Lung (tissue), 16 donors: ENCODE results near the gene MNS1. TPM values are rescaled to one million over a fixed set of nuclear protein-coding genes. Genes with fewer than 3 reads are reported as not detected.

ENCODE experiments used
- ATAC-seq: fragments of 200-7000 bp; cut with Tn5 transposase; one replicate; pipeline ENCODE4 v1.9.1; 2020; ENCODE audit warnings: moderate number of reproducible peaks; ENCODE audit not compliant: insufficient read depth, low FRiP score
- DNase-seq, 3 donors: peaks; one replicate each; pipeline ENCODE4 v3.0.0-alpha.2; 2013 to 2017
- H3K27ac ChIP-seq, 2 donors: one replicate each; pipeline ENCODE4 v1.5.1; 2013; ENCODE audit warnings: mild to moderate bottlenecking in 2 of 2, moderate library complexity in 2 of 2, control low read depth in 1 of 2, inconsistent platforms in 1 of 2, low read depth in 1 of 2, low read length in 1 of 2
- H3K27me3 ChIP-seq, 3 donors: one replicate each; pipeline ENCODE4 v1.5.1; 2013; ENCODE audit warnings: low read length in 2 of 3; ENCODE audit not compliant: control insufficient read depth in 3 of 3, insufficient read depth in 3 of 3
- H3K36me3 ChIP-seq, 4 donors: one replicate each; pipeline ENCODE4 v1.5.1; 2013; ENCODE audit warnings: low read length in 4 of 4, mild to moderate bottlenecking in 1 of 4, moderate library complexity in 1 of 4; ENCODE audit not compliant: control insufficient read depth in 4 of 4, insufficient read depth in 4 of 4
- H3K4me1 ChIP-seq, 5 donors: one replicate each; pipeline ENCODE4 v1.5.1; 2013; ENCODE audit warnings: low read length in 5 of 5, mild to moderate bottlenecking in 2 of 5, moderate library complexity in 1 of 5; ENCODE audit not compliant: control insufficient read depth in 5 of 5, insufficient read depth in 5 of 5
- H3K4me3 ChIP-seq: one replicate; pipeline ENCODE4 v1.5.1; 2013; ENCODE audit warnings: mild to moderate bottlenecking, control low read depth, moderate library complexity
- H3K9ac ChIP-seq, 2 donors: one replicate each; pipeline ENCODE4 v1.5.1; 2013; ENCODE audit warnings: low read length in 2 of 2, control low read depth in 1 of 2; ENCODE audit not compliant: insufficient read depth in 1 of 2
- H3K9me3 ChIP-seq, 4 donors: one replicate each; pipeline ENCODE4 v1.5.1; 2013; ENCODE audit warnings: low read length in 3 of 4, mild to moderate bottlenecking in 1 of 4, moderate library complexity in 1 of 4; ENCODE audit not compliant: control insufficient read depth in 4 of 4, insufficient read depth in 3 of 4
- WGBS, 2 donors: extraction: QIAGEN DNeasy Blood & Tissue Kit; methylation state at CpG; one replicate each; pipeline ENCODE4 v1.1.7; 2013; 5-methylcytosine and 5-hydroxymethylcytosine counted together
- long read RNA-seq, 5 donors: transcript quantifications; one replicate each; lab custom pipeline, GENCODE V29; 2026
- polyA plus RNA-seq, 2 donors: library from polyadenylated mRNA; stranded (reverse); fragments of 200-250 nt; gene quantifications; one replicate each; pipeline ENCODE4 v1.2.1, GENCODE V29; 2013
- total RNA-seq, 2 donors: library from RNA; depleted of rRNA in 1 of 2; stranded (reverse); fragments of >200 nt in 1 of 2; gene quantifications; one replicate each; pipeline ENCODE4 v1.2.1, GENCODE V29; 2014 to 2021
- TF ChIP-seq, protein P1 (sequence below): IDR thresholded peaks from 2 replicates; pipeline ENCODE4 v1.5.1; 2012; ENCODE audit warnings: mild to moderate bottlenecking; ENCODE audit errors: control extremely low read depth, extremely low read depth
- donor health status: control.
- donor health status: control.
- donor health status: Bipolar disorder and iron deficiency.
- donor health status: healthy.
- donor health status: DM: yes; HTN: yes; CAD: no.

MNS1 gene
- total RNA-seq (1 to 10 TPM; 6.7 to 7.8 TPM), polyA plus RNA-seq (1 to 10 TPM; 3.2 to 6.5 TPM)
- long read RNA-seq, donor 1, partial matches to known transcripts = 10 of 10 reads
- long read RNA-seq, donor 1, other reads (novel, unspliced or antisense) = 0 of 10 reads
- long read RNA-seq, donor 2, partial matches to known transcripts = 0 of 1 reads
- long read RNA-seq, donor 2, other reads (novel, unspliced or antisense) = 0 of 1 reads
- long read RNA-seq, donor 3, partial matches to known transcripts = 13 of 15 reads
- long read RNA-seq, donor 3, other reads (novel, unspliced or antisense) = 0 of 15 reads
- long read RNA-seq, donor 4 = 0 reads
- long read RNA-seq, donor 5, partial matches to known transcripts = 6 of 8 reads
- long read RNA-seq, donor 5, other reads (novel, unspliced or antisense) = 0 of 8 reads

DNA sequence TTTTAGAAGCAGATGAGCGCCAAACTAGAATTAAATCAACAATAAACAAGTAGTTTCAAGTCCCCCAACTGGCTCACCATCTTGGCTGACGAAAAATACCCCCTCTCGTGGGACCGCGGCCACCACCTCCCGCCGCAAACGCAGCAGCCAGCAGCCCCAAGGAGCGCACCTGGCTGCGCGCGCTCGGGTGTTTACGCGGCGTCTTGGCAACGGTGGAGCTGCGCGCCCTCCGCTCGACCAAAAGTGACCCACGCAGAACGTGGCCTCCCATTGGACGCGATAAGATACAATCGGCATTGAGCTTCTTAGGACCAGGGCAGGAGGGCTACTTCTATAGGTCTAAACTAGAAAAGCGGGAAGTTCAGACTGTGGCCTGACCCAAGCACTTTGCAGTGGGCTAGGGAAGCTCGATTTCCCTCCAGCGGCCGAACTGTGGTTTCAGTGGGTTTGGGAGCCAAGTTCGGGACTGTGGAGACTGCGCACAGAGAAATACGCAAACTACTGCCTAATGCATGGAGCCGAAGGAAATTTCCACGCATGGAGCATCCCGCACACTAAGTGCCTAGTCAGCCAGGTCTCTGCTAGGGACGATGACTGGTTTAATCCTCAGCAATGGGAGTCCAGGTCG, at the start of gene MNS1:
TSS of gene MNS1 (minus strand) at position 245 of the 628 bp plus-strand sequence. CDS start at position 80, 165 bp downstream.
- peak; percentile 96 to 99 (median 99) for DNase-seq
- Histone ChIP-seq H3K9ac (peak within 1 kb of the TSS; percentile 94 to 96), H3K4me1 (peaks cover 0 to 9% (median 0%) of the 10 kb centered on the region in 5 donors), H3K36me3 (peaks cover 0 to 6% (median 2%) of the 10 kb centered on the region in 4 donors), H3K4me3 (peak within 1 kb of the TSS; percentile 36), H3K9me3 (peaks cover 0 to 2% (median 0%) of the 10 kb centered on the region in 4 donors), H3K27me3 (no peaks in the 10 kb centered on the region), H3K27ac (no peak within 1 kb of the TSS)
- 2% methylated on average over 38 of the region's 38 CpGs for WGBS, 2 donors
- ATAC-seq = peak; percentile 96
- TF ChIP-seq, protein P1, sequence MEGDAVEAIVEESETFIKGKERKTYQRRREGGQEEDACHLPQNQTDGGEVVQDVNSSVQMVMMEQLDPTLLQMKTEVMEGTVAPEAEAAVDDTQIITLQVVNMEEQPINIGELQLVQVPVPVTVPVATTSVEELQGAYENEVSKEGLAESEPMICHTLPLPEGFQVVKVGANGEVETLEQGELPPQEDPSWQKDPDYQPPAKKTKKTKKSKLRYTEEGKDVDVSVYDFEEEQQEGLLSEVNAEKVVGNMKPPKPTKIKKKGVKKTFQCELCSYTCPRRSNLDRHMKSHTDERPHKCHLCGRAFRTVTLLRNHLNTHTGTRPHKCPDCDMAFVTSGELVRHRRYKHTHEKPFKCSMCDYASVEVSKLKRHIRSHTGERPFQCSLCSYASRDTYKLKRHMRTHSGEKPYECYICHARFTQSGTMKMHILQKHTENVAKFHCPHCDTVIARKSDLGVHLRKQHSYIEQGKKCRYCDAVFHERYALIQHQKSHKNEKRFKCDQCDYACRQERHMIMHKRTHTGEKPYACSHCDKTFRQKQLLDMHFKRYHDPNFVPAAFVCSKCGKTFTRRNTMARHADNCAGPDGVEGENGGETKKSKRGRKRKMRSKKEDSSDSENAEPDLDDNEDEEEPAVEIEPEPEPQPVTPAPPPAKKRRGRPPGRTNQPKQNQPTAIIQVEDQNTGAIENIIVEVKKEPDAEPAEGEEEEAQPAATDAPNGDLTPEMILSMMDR = no peak

- TF ChIP-seq, protein P1 = peak; percentile 51
- peak in 2 of 3 donors; percentile 74 to 83 for DNase-seq
- WGBS, 2 donors = 25 to 31% methylated on average over 7 of the region's 7 CpGs
- peaks cover 0 to 3% (median 0%) of the 10 kb centered on the region in 4 donors for H3K9me3 ChIP-seq
- ATAC-seq = peak; percentile 78
- no peaks in the 10 kb centered on the region for H3K27me3 ChIP-seq
- no peak overlapping the region for H3K4me3 ChIP-seq
- H3K4me1 ChIP-seq = peaks cover 0 to 4% (median 0%) of the 10 kb centered on the region in 5 donors
- H3K36me3 ChIP-seq = no peaks in the 10 kb centered on the region
- no peak overlapping the region for H3K27ac ChIP-seq
- H3K9ac ChIP-seq = no peak overlapping the region
Measured at GRCh38 chr15:56496635-56497034, 31.7 kb upstream of the MNS1 start.

DNA sequence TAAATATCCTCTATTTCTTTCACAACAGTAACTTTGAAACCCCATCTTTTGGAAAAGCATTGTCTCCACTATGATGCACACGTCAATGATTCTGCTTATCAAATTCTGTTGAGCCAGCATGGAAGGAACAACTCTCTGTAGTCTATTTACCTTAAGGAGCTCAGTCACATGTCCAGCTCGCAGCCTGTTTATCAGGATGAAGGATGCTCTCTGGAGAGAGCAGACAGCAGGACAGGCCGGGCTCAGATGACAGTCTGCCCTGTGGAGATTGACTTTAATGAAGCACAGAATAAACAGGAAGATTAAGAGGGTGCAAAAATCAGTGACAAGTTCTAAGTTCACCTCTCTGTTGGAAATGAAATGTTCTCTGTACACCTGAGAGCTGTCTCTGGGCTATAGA, 30.6 kb upstream of the MNS1 start:
- Histone ChIP-seq H3K4me1 (peaks cover 0 to 4% (median 0%) of the 10 kb centered on the region in 5 donors), H3K27ac (no peak overlapping the region), H3K36me3 (no peaks in the 10 kb centered on the region), H3K4me3 (no peak overlapping the region), H3K27me3 (no peaks in the 10 kb centered on the region), H3K9ac (no peak overlapping the region), H3K9me3 (peaks cover 0 to under 1% (median 0%) of the 10 kb centered on the region in 4 donors)
- DNase-seq = no peak
- WGBS, 2 donors = 55 to 83% methylated on average over 3 of the region's 3 CpGs
- TF ChIP-seq, protein P1 = no peak
- ATAC-seq = no peak
